ENCODE results near the gene CAMTA1.

The CAMTA1 gene

DNA sequence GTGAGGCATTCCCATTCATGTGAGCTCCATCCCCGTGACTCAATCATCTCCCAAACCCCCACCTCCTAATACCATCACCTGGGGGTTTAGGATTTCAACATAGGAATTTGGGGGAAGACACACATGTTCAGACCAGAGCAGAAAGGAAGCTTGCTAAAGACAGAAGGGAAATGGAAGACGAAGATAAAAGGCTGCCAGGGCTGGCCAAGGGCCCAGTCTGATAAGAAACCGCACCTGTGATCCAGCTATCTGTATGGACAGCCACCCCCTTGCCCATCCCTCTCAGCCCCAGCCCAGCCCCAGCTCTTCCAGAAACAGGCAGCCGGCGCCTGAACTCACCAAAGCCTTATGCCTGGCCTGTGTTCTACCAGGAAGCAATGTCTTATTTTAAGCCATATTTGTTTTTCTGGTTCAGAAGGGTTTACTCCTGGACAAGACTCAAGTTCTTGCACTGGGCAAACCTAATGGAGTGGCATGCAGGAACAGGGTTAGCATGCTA lies 787.4 kb downstream of the CAMTA1 start:
- DNase-seq, result no peak

DNA sequence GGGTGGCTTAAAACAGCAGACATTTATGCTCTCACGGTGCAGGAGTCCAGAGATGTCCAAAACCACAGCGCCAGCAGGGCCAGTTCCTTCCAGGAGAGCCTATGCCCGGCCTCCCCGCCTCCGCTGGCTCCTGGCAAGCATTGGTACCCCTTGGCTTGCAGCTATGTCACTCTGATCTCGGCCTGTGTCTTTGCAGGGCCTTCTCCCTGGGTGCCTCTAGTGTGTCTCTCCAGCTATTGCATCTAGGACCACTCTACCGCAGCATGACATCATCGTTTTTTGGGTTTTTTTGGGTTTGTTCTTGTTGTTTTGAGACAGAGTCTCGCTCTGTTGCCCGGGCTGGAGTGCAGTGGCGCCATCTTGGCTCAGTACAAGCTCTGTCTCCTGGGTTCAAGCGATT lies 788.2 kb downstream of the CAMTA1 start:
- DNase-seq, result no peak

- no peak for DNase-seq
Observed at GRCh38 chr1:7574121-7575040, 789.1 kb downstream of the CAMTA1 start.

- DNase-seq, result no peak
Observed at GRCh38 chr1:7575041-7575400, 789.8 kb downstream of the CAMTA1 start.

DNA sequence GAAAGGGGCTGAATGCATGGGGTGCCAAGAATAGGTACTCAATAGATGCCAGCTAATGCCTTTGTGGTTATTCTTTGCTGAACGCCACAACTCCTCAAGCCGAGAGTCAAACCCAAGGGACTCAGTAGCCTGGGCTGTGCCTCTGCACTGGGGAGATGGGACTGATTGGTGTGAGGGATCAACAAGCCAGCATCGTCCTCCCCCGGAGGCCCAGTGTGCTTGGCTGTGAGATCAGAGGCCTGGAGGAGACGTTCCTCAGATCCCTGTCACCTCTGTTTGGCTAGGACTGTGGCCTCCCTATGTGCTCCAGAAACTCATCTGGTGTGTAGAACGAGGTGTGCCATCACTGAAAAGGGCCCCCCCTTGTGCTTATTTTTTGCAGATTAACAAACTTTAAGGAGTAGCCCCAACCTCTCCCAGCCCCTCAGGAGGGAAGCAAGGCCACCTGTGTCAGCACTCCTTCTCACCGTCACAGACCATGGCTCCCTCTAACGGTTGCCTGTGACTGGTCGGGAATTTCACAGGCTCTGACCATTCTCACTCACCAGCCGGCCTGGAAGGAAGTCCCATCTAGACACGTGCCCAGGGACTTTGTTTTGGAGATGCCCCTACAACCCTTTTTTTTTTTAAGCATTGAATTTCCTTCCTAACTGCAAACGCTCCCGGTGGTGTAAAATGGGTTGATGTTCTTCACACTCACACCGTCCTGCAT lies 791.8 kb downstream of the CAMTA1 start:
- no peak for DNase-seq

DNA sequence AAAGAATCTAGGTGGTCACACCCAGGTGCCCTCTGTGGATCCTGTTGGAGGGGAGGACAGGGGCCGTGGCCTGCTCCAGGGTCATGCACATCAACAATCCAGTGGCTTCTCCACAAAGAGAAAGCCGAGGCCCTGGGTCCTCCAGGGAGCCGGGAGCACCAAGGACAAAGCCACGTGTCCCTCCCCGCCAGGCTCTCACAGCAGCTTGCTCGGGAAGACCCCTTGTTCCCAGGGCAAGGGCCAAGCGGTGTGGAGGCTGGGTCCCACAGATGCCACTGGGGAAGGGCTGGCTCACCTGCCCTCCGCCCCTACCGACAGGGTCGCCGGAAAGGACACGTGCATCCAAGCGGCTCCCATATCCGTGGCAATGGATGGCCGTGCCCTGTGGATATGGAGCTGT lies 793.0 kb downstream of the CAMTA1 start:
- no peak for DNase-seq

DNA sequence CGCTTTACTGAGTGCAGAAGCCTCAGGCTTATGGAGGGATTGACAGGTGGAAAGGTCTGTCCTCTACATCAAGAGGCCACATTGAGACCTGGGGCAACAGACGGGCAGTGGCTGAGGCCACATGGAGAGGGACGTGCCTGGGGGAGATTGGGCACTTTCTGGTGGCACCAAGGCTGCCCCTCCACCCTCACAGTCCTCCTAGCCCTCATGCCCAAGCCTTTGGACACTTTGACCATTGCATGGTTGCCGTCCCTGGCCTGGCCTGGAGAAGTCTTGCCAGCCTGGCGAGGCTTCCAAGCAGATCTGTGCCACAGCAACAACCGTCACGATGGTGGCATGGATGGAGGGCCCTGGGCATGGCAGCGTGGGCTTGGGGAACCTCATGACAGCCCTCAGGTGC lies 793.8 kb downstream of the CAMTA1 start:
- DNase-seq, result no peak

DNA sequence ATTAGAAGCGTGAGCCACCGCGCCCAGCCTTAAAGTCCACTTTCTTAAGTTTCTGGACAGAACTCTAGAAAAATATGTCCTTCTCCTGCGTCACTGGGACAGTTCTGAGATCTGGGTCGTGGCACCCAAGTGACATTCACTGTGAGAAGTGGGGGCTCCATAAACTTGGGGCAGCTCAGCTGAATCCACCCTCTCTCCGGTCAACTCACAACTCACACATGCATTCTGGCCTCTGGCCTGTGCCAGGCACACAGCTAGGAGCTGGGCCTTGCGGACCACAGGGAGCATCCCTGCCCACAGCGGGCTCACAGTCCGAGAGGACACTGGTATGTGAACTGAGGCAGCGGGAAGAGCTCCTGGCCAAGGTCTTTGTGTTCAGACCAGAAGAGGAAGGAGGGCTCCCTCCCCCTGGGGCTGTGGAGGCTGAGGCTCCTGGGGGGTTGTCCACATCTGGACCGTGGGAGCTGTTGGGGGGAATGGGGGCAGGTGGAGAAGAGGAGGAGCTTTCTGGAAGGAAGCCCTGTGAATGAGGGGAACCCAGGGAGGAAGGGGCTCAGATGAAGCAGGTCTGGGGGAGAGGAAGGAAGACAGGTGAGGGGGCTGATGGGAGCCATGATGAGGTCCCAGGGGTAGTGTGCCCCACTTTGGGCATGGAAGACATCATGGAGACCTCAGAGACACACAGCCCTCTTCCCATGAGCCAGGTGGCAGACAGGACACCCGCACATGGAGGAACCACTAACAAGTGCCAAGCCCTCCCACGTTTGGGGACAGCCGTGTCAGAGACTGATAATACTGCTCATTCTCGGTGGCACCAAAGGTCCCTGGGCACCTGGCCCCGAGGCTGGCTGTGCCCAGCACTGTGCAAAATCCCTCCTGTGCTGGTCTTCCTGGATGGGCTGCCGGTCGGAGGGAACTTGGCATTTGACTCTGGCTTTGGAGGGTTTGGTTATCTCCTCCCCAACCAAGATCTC lies 794.9 kb downstream of the CAMTA1 start:
- no peak for DNase-seq

DNA sequence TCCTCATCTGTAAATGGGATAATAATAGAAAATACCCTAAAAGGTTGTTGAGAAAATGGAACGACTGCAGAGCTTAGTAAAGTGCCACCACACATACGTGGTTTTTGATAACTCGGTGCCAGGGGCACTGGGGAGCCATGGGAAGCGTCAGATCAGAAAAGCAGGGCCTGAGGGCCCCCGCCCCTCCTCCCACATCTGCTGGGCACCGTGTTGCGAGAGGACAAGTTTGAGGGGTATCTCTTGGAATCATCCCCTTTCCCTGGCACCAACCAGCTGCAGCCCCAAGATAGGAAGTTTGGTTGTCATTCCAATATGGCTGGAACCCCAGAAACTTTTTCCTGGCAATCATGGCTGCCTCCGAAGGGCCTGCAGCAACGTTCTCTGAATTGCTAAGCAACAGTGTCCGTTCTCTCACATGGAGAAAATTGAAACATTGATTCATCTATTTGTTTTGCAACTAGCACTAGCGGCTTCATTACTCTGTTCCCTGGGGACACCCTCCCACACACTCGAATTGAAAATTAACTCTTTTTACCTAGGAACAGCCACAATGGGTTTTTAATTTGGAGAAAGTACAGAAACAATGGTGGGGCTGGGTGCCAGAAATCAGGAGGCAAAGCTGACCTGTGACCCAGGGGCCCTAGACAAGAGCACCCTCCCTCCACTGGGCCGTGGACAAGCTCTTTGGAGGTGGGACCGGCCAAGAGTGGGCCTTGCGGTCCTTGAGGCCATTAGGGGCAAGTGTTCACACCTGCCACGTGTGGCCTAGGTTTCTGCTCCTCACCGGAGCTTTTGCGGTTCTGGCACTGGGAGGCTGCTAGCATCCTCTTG lies 795.9 kb downstream of the CAMTA1 start:
- DNase-seq, result no peak

DNA sequence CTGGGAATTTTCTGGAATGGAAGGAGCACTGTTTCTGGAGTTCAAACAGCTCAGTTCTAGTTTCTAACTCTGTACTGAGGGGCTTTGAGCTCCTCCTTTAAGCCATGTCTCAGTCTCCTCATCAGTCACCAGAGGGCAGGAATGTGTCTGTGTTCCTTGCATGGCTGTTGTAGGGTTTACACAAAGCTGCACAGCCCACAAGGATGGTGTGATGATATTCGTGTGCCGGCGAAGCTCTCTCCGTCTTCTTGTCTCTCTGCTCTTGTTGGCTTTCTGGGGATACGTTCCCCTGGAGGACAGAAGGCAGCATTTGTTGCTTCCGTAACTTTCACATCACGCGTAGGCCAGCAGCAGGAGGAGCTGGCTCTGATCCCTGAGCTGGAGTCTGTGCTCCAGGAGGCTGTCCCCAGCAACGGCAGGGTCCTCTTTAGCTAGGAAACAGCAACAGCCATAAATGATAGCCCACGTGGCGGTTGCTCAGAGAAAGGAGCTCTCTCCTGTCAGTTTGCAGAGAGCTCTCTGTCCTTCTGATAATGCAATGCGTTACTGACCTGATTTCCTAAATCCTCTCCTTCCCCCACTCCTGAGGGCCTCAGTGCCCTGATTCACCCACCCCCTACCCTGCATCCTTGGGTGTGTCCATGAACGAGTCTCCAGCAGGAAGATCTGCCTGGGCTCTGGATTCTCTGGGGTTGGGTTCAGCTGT lies 796.7 kb downstream of the CAMTA1 start:
- DNase-seq, result no peak

- no peak for DNase-seq
Observed at GRCh38 chr1:7582460-7582972, 797.3 kb downstream of the CAMTA1 start.

DNA sequence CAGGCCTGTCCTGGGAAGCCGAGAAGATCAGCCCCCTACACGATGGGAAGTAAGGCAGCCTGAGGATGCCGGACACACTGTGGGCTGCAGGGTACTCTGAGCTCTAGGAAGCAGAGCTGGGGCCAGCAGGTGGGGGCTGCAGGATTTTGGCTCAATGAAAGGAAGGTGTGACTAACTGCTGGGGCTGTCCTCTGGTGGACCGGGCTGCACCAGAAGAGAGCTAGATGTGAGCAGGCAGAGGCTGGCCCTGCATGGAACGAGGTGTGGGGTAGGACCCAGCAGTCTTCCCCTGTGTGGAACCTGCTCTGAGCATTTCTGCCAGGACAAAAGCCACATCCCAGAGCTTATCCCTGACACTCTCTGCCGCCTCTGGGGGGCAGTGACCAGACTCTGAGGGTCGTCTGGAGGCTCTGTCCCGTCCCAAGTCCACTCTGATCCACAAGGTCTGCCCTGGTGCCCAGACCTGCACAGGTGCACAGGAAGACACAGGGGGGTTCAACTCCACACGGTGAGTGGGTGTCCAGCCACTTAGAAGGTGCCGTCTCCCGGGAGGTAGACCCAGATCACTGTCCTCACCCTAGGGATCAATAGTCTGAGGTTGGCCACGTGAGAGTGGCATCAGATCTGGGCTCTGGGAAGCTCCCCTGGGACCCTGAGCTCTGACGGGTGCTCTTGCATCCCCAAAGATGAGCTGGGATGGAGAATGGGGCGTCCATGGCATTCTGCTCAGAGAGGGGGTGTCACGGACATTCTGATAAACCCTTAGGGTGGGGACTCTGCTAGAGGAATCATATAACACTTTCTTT lies 798.2 kb downstream of the CAMTA1 start:
- no peak for DNase-seq

DNA sequence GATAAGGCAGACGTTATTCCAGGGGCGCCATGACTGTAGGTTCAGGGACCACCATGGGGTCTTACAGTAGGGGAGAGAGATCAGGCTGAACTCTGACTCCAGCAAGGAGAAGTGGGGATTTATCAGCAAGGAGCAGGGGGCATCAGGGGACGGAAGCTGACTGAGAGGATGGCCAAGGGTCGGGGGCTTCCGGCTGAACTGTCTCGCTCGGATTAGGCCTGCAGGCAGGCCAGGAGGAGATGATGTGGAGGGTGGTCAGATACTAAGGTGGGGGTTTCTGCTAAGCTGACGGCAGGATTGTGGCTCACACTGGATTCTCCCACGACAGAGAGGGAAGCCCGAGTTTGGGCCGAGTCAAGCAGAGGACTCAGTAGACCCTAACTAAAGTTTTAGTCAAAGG lies 798.9 kb downstream of the CAMTA1 start:
- no peak for DNase-seq

- no peak for DNase-seq
Observed at GRCh38 chr1:7584643-7585042, 799.4 kb downstream of the CAMTA1 start.

- no peak for DNase-seq
Observed at GRCh38 chr1:7585216-7585907, 800.1 kb downstream of the CAMTA1 start.

DNA sequence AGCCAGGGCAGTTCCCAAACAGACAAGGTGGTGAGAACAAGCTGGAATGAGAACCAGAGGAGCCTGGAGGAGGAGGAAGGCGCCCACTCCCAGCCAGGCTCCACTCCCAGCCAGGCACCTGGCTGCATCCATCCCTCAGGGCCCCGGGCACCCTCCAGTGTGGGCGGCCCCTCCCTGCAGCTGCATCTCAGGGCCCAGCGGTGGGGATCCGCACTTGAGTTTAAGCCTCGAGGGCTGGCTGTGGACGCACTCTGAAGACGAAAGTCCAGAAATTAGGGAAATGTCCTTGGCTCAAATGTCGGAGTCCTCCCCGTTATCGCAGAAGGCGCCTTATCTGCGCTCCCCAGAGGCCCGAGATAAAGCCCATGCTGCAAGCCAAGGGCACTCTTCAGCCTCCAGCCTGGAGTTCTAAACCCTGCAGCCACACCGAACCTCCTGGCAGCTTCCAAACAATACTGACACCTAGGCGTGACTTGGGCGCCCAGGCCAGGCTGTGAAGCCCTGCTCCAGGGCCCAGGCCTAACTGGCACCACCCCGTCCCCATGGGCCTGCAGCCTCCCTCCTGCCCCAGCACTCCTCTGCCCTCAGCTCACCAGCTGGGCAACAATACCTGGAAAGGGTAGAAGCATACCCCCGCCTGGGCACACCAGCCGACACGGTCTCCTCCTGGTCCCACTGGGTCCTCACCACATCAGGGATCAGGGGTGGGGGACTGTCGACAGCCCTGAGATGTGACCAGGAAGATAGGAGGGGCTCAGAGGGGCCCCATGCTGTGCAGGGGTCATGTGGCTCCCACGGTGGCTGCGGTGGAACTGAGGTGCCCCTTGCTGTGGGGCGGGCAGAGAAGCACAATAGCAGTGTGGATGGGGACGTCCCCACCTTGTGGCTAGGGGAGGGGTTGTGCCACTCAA lies 801.0 kb downstream of the CAMTA1 start:
- no peak for DNase-seq

GRCh38 chr1:7587108-7587772 lies 802.0 kb downstream of the CAMTA1 start:
- DNase-seq, result no peak

All from T-helper 9 cell (primary cell).